GM23338 (cell line): Measurements from ENCODE around the gene LRR1. TPM values are rescaled to one million over a fixed set of nuclear protein-coding genes. Genes with fewer than 3 reads are reported as not detected.
A peak's percentile ranks its signal among the peaks of the same experiment; 100 is the strongest.

Experiments
- ATAC-seq: fragments of 200-7000 bp; cut with Tn5 transposase; 3 replicates; pipeline ENCODE4 v1.9.1; 2020
- DNase-seq: peaks from one replicate; pipeline ENCODE4 v3.0.0-alpha.2; 2015; ENCODE audit warnings: low spot score
- H2AFZ ChIP-seq: fragments of 200-600 bp; sonication (generic); 2 replicates; pipeline ENCODE4 v1.8.0; 2016; ENCODE audit warnings: antibody characterized with exemption, mild to moderate bottlenecking, moderate library complexity
- H3F3A ChIP-seq: fragments of 200-600 bp; sonication (generic); replicated peaks from 2 replicates; pipeline ENCODE4 v1.8.0; 2017; ENCODE audit warnings: antibody characterized with exemption, mixed run types, low read depth
- H3K27ac ChIP-seq: fragments of 200-600 bp; sonication (generic); 2 replicates; pipeline ENCODE4 v1.6.1; 2016; ENCODE audit warnings: low read depth
- H3K27me3 ChIP-seq: fragments of 200-600 bp; sonication (generic); 2 replicates; pipeline ENCODE4 v1.8.0; 2016; ENCODE audit warnings: mild to moderate bottlenecking, mixed run types, moderate library complexity; ENCODE audit not compliant: insufficient read depth
- H3K36me3 ChIP-seq: fragments of 200-600 bp; sonication (generic); 2 replicates; pipeline ENCODE4 v1.8.0; 2016; ENCODE audit warnings: mild to moderate bottlenecking; ENCODE audit not compliant: insufficient read depth
- H3K4me1 ChIP-seq: fragments of 200-600 bp; sonication (generic); 2 replicates; pipeline ENCODE4 v1.8.0; 2016; ENCODE audit warnings: mild to moderate bottlenecking, moderate library complexity; ENCODE audit not compliant: insufficient read depth
- H3K4me2 ChIP-seq: fragments of 200-600 bp; sonication (generic); 2 replicates; pipeline ENCODE4 v1.7.1; 2017; ENCODE audit warnings: mixed run types
- H3K4me3 ChIP-seq: fragments of 200-600 bp; sonication (generic); 2 replicates; pipeline ENCODE4 v1.6.1; 2016; ENCODE audit warnings: mixed run types
- H3K79me2 ChIP-seq: fragments of 200-600 bp; sonication (generic); replicated peaks from 2 replicates; pipeline ENCODE4 v1.8.0; 2017; ENCODE audit warnings: mild to moderate bottlenecking; ENCODE audit not compliant: insufficient read depth
- H3K9me2 ChIP-seq: fragments of 200-600 bp; sonication (generic); 2 replicates; pipeline ENCODE4 v1.8.0; 2017; ENCODE audit not compliant: insufficient read depth
- H4K20me1 ChIP-seq: fragments of 200-600 bp; sonication (generic); replicated peaks from 2 replicates; pipeline ENCODE4 v1.8.0; 2017; ENCODE audit warnings: mild to moderate bottlenecking; ENCODE audit not compliant: insufficient read depth
- H3K27ac Mint-ChIP-seq: 2 replicates; pipeline ENCODE4 v1.8.0; 2020; ENCODE audit warnings: inconsistent platforms, mild to moderate bottlenecking, moderate library complexity, mixed read lengths
- H3K27me3 Mint-ChIP-seq: 3 replicates; pipeline ENCODE4 v1.8.0; 2022; ENCODE audit warnings: low read depth, mild to moderate bottlenecking, moderate library complexity, mixed read lengths, inconsistent platforms; ENCODE audit not compliant: insufficient read depth, poor library complexity
- H3K36me3 Mint-ChIP-seq: 3 replicates; pipeline ENCODE4 v1.8.0; 2021; ENCODE audit warnings: low read depth, mild to moderate bottlenecking, inconsistent platforms, moderate library complexity, mixed read lengths
- H3K4me1 Mint-ChIP-seq: 3 replicates; pipeline ENCODE4 v1.8.0; 2020; ENCODE audit warnings: mild to moderate bottlenecking, inconsistent platforms, mixed read lengths
- H3K4me3 Mint-ChIP-seq: 3 replicates; pipeline ENCODE4 v1.8.0; 2021; ENCODE audit warnings: moderate library complexity, mild to moderate bottlenecking, inconsistent platforms, mixed read lengths
- H3K9me3 Mint-ChIP-seq: 3 replicates; pipeline ENCODE4 v1.8.0; 2020; ENCODE audit warnings: moderate library complexity, mild to moderate bottlenecking, inconsistent platforms, mixed read lengths
- CREB1 ChIP-seq: fragments of 250-450 bp; sonication (Bioruptor Pico); IDR thresholded peaks from 2 replicates; pipeline ENCODE4 v1.5.0; 2020; ENCODE audit warnings: low read depth, mild to moderate bottlenecking, moderate library complexity
- CTCF ChIP-seq, 2 experiments: fragments of 200-600 bp in 1 of 2; sonication (generic) in 1 of 2; conservative IDR thresholded peaks; 2 replicates each; pipeline versions ENCODE4 v1.5.1 to v1.6.1; 2016 to 2017; ENCODE audit warnings: antibody characterized with exemption in 2 of 2, low read depth in 2 of 2, mild to moderate bottlenecking in 2 of 2, moderate library complexity in 1 of 2
- EZH2 ChIP-seq: fragments of 200-600 bp; sonication (generic); IDR thresholded peaks from one replicate; pipeline ENCODE4 v1.8.0; 2017; ENCODE audit warnings: antibody characterized with exemption, mild to moderate bottlenecking, low read depth; ENCODE audit not compliant: unreplicated experiment
- EZH2phosphoT487 ChIP-seq: fragments of 200-600 bp; sonication (generic); IDR thresholded peaks from one replicate; pipeline ENCODE4 v1.8.1; 2018; ENCODE audit warnings: antibody characterized with exemption; ENCODE audit not compliant: unreplicated experiment
- JUNB ChIP-seq: IDR thresholded peaks from one replicate; pipeline ENCODE4 v1.6.1; 2016; ENCODE audit warnings: antibody characterized with exemption; ENCODE audit not compliant: unreplicated experiment
- NANOG ChIP-seq: IDR thresholded peaks from 2 replicates; pipeline ENCODE4 v1.6.1; 2016; ENCODE audit warnings: antibody characterized with exemption, borderline replicate concordance
- POLR2AphosphoS5 ChIP-seq: IDR thresholded peaks from 2 replicates; pipeline ENCODE4 v1.6.1; 2016; ENCODE audit warnings: antibody characterized with exemption, low read depth
- STAT1 ChIP-seq: IDR thresholded peaks from one replicate; pipeline ENCODE4 v1.6.1; 2016; ENCODE audit warnings: antibody characterized with exemption; ENCODE audit not compliant: unreplicated experiment
- ZNF114 ChIP-seq: fragments of 250-450 bp; sonication (Bioruptor Pico); IDR thresholded peaks from 2 replicates; pipeline ENCODE4 v1.5.0; 2020; ENCODE audit warnings: mild to moderate bottlenecking, moderate library complexity
- ZNF331 ChIP-seq: fragments of 250-450 bp; sonication (Bioruptor Pico); IDR thresholded peaks from 2 replicates; pipeline ENCODE4 v1.5.0; 2020; ENCODE audit warnings: low read depth, mild to moderate bottlenecking, moderate library complexity
- ZNF462 ChIP-seq: fragments of 250-450 bp; sonication (Bioruptor Pico); IDR thresholded peaks from 2 replicates; pipeline ENCODE4 v1.5.0; 2020; ENCODE audit warnings: mild to moderate bottlenecking, moderate library complexity
- polyA plus RNA-seq: library from polyadenylated mRNA; unstranded; fragments of >200 nt; fragmentation: Nextera tagmentation; extraction: Ambion mirVana; gene quantifications from 2 replicates; pipeline ENCODE4 v1.2.1, GENCODE V29; 2016
- total RNA-seq: library from RNA; depleted of rRNA; stranded (reverse); fragments of >200 nt; shearing (Covaris generic); gene quantifications from 2 replicates; pipeline ENCODE4 v1.2.3, GENCODE V29; 2014
- TF ChIP-seq, protein P1 (sequence below): IDR thresholded peaks from one replicate; pipeline ENCODE4 v1.6.1; 2018; ENCODE audit warnings: antibody characterized with exemption; ENCODE audit not compliant: unreplicated experiment
- TF ChIP-seq, protein P2 (sequence below): IDR thresholded peaks from 2 replicates; pipeline ENCODE4 v1.6.1; 2016; ENCODE audit warnings: antibody characterized with exemption

Gene LRR1
- total and polyA plus RNA-seq, 2 experiments from 2014 or later, result 31.8 to 41.9 TPM

DNA sequence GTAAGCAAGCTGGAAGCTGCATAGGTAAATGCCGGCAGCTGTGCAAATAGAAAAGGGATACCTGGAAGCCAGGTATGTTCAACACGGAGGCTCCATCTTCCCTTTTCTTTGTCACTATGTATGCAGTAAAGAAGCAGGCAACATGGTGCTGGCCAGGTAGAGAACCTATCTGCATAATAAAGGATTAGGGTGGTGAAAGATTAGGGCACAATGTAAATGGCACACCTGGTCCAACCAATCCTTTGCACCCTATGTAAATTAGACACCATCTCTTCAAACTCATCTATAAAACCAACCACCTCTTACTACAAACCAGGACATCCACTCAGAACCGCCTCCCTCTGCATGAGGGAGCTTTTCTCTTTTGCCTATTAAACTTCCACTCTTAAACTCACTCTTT is 44.8 kb upstream of the LRR1 start:
- no peaks in the 10 kb centered on the region for H3K9me2 ChIP-seq
- H3K4me3 ChIP-seq, result no peak overlapping the region
- DNase-seq (peak; percentile 36), ATAC-seq (peak; percentile 23; the same call in 1 of the 3 replicates)
- Mint-ChIP-seq H3K9me3 (peaks cover 9% of the 10 kb centered on the region; the same call in 2 of the 3 replicates), H3K4me3 (no peak overlapping the region), H3K27ac (no peak overlapping the region), H3K27me3 (no peaks in the 10 kb centered on the region), H3K36me3 (peaks cover 10% of the 10 kb centered on the region; the same call in 2 of the 3 replicates), H3K4me1 (peaks cover 23% of the 10 kb centered on the region)
- H3K27me3 ChIP-seq, result no peaks in the 10 kb centered on the region
- H3K79me2 ChIP-seq, result no peaks in the 10 kb centered on the region
- no peak overlapping the region for H3K4me2 ChIP-seq
- H3K36me3 ChIP-seq, result no peaks in the 10 kb centered on the region
- TF ChIP-seq, protein P1, sequence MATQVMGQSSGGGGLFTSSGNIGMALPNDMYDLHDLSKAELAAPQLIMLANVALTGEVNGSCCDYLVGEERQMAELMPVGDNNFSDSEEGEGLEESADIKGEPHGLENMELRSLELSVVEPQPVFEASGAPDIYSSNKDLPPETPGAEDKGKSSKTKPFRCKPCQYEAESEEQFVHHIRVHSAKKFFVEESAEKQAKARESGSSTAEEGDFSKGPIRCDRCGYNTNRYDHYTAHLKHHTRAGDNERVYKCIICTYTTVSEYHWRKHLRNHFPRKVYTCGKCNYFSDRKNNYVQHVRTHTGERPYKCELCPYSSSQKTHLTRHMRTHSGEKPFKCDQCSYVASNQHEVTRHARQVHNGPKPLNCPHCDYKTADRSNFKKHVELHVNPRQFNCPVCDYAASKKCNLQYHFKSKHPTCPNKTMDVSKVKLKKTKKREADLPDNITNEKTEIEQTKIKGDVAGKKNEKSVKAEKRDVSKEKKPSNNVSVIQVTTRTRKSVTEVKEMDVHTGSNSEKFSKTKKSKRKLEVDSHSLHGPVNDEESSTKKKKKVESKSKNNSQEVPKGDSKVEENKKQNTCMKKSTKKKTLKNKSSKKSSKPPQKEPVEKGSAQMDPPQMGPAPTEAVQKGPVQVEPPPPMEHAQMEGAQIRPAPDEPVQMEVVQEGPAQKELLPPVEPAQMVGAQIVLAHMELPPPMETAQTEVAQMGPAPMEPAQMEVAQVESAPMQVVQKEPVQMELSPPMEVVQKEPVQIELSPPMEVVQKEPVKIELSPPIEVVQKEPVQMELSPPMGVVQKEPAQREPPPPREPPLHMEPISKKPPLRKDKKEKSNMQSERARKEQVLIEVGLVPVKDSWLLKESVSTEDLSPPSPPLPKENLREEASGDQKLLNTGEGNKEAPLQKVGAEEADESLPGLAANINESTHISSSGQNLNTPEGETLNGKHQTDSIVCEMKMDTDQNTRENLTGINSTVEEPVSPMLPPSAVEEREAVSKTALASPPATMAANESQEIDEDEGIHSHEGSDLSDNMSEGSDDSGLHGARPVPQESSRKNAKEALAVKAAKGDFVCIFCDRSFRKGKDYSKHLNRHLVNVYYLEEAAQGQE, result no peak
- TF ChIP-seq EZH2 (no peak), JUNB (no peak), ZNF114 (CRISPR knock-in tag) (no peak), NANOG (no peak), CREB1 (CRISPR knock-in tag) (no peak), STAT1 (no peak), ZNF462 (CRISPR knock-in tag) (no peak), POLR2AphosphoS5 (no peak), ZNF331 (no peak), CTCF (conservative IDR thresholded peaks at IDR 0.05; ENCODE audit: low read depth in 2 of 2) (no peak), EZH2phosphoT487 (no peak)
- TF ChIP-seq, protein P2, sequence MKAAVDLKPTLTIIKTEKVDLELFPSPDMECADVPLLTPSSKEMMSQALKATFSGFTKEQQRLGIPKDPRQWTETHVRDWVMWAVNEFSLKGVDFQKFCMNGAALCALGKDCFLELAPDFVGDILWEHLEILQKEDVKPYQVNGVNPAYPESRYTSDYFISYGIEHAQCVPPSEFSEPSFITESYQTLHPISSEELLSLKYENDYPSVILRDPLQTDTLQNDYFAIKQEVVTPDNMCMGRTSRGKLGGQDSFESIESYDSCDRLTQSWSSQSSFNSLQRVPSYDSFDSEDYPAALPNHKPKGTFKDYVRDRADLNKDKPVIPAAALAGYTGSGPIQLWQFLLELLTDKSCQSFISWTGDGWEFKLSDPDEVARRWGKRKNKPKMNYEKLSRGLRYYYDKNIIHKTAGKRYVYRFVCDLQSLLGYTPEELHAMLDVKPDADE, result no peak
- H3K4me1 ChIP-seq, result peaks cover 13% of the 10 kb centered on the region
- H4K20me1 ChIP-seq, result no peaks in the 10 kb centered on the region
- H3F3A ChIP-seq, result no peaks in the 10 kb centered on the region
- peak overlapping the region; percentile 43; the same call in 1 of the 2 replicates for H3K27ac ChIP-seq
- no peak overlapping the region for H2AFZ ChIP-seq
